GM19397 (cell line): ENCODE measurements around the gene PNRC2.

Experiments
- ATAC-seq: cut with Tn5 transposase; IDR thresholded peaks from one replicate; pipeline ENCODE4 v1.9.1; 2021; ENCODE audit warnings: mild to moderate bottlenecking, moderate library complexity; ENCODE audit not compliant: unreplicated experiment

PNRC2 gene

GRCh38 chr1:23959461-23960290, at the start of gene PNRC2:
Gene PNRC2 (plus strand): TSS chr1:23959828. CDS start chr1:23961458, 1,630 bp downstream.
- ATAC-seq = peak; percentile 86

- no peak for ATAC-seq
These were observed 49.5 kb upstream of the PNRC2 start for GRCh38 chr1:23910144-23910543.

- no peak for ATAC-seq
These were observed 48.9 kb upstream of the PNRC2 start for GRCh38 chr1:23910553-23911246.

GRCh38 chr1:23911921-23912320, 47.7 kb upstream of the PNRC2 start:
- no peak for ATAC-seq

GRCh38 chr1:23913212-23913880, 46.3 kb upstream of the PNRC2 start, which contains the start of gene CNR2:
Gene CNR2 (minus strand): TSS chr1:23913362. CDS start chr1:23875617, 37,745 bp downstream.
- ATAC-seq = no peak

- ATAC-seq = no peak
These were observed 44.7 kb upstream of the PNRC2 start for GRCh38 chr1:23914921-23915320.

- ATAC-seq = no peak
These were observed 44.2 kb upstream of the PNRC2 start for GRCh38 chr1:23915466-23915865.

GRCh38 chr1:23916209-23917131, 43.2 kb upstream of the PNRC2 start:
- peak; percentile 54 for ATAC-seq

GRCh38 chr1:23922321-23922943, 37.2 kb upstream of the PNRC2 start:
- no peak for ATAC-seq

- no peak for ATAC-seq
These were observed 35.8 kb upstream of the PNRC2 start for GRCh38 chr1:23923592-23924499.

GRCh38 chr1:23924601-23925000, 35.0 kb upstream of the PNRC2 start:
- no peak for ATAC-seq

GRCh38 chr1:23925279-23925678, 34.3 kb upstream of the PNRC2 start:
- no peak for ATAC-seq

GRCh38 chr1:23927097-23927496, 32.5 kb upstream of the PNRC2 start:
- no peak for ATAC-seq

- ATAC-seq = no peak
These were observed 30.8 kb upstream of the PNRC2 start for GRCh38 chr1:23928789-23929188.

- ATAC-seq = no peak
These were observed 29.4 kb upstream of the PNRC2 start for GRCh38 chr1:23930270-23930669.

GRCh38 chr1:23930861-23931490, 28.7 kb upstream of the PNRC2 start:
- no peak for ATAC-seq

GRCh38 chr1:23931491-23931880, 28.1 kb upstream of the PNRC2 start:
- ATAC-seq = no peak

- no peak for ATAC-seq
These were observed 23.0 kb upstream of the PNRC2 start for GRCh38 chr1:23936481-23937176.
